ENCODE results near the gene CAMK4.

CAMK4 gene

GRCh38 chr5:111507276-111507675, 283.1 kb downstream of the CAMK4 start:
- no peak for DNase-seq

GRCh38 chr5:111509119-111509518, 284.9 kb downstream of the CAMK4 start:
- no peak for DNase-seq

- DNase-seq, result no peak
Observed at GRCh38 chr5:111511174-111511830, 287.1 kb downstream of the CAMK4 start.

- DNase-seq, result no peak
Observed at GRCh38 chr5:111511831-111512374, 287.7 kb downstream of the CAMK4 start.

DNA sequence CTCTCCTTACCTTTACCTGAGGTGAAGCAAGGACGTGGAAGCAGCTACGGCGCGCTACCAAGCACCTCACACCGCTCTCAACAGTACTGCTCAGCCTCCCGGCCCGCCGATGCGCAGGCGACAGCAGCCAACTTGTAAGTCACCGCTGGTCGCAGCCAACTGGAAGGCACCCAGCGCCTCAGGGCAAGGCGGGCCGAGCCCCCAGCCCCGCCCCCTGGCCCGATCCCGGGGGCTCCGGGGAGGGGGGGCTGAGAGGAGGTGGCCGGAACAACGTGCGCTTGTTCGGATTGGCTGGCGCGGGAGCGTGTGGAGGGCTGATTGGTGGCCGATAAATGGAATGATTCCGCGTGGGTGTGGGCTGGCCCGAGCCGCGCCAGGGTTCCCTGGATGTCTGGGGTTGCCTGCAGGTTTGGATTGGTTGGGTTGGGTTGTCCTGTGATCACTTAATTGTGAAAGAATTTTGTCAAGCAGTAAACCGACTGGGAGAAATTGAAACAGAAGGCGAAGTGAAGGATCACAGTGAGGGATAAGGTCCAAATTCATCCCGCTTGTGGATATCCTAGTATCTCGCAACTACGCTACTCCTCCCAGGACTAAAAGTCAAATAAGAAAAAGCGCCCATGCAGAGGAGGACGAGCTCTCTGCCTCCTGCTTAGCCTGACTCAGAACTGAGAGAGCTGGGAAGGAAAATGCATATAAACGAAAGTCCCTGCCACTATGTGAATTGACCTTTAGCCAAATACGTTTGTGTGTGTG, 288.4 kb downstream of the CAMK4 start, which contains the start of gene STARD4:
TSS of gene STARD4 (minus strand) at position 161 of the 756 bp plus-strand sequence. CDS start 5,102 bp downstream, outside the sequence.
- DNase-seq, result peak; percentile 97

DNA sequence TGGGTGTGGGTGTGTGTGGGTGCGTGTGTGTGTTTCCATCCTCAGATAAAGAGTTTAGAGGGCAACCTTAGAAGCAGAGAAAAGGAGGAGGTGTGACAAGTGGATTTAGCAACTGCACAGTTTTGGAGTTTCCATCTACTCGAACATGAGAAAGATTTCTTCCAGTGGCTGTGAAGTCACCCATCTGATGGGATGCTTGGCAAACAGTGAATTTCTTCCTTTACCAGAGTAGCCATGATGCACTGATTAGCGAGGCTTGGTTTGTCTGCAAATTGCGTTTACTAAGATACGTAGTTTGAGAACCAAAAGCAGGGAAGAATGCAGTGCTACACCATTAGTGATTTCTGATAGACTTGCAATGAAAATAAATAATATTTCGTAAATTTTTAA, 288.9 kb downstream of the CAMK4 start:
- DNase-seq, result no peak

DNA sequence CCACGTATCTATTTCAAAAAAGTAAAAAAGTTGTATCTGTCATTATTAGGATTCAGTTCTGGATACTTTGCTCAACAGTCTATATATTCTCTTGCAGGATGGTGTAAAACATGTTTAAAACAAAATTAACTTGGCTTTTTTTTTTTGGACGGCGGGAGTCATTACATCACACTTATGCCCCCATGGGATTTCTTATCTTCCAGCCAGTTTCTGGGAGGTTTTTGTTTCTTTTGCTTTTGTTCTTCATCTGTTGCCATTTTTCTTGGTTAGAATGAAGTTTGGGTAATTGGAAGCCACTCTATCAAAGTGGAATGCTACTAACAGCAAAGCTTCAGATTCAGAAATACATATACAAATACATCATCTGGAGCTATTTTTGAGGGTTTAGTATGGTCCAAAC, 289.9 kb downstream of the CAMK4 start:
- no peak for DNase-seq

DNA sequence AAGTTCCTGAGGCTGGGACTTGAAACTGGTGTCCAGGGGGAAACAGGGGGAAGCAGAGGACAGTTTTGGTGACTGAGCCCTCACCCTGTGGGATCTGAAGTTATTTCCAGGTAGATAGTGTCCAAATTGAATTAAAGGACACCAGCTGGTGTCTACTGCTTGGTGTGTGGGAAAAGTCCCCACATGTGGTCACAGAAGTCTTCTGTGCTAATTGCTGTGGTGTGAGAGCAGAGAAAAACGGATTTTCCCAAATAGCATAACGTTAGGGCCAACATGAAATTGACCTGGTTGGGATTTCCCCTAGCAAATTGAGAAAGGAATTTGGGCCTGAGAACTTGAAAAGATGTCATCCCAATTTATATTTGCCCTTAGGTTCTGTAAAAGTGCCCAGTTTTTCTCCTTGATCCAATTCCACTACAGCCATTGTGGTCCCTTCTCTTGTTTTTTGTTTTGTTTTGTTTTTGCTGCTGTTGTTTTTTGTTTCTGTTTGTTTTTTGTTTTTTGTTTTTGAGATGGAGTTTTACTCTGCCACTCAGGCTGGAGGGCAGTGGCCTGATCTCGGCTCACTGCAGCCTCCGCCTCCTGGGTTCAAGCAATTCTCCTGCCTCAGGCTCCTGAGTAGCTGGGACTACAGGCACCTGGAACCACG, 293.8 kb downstream of the CAMK4 start:
- DNase-seq, result no peak

DNA sequence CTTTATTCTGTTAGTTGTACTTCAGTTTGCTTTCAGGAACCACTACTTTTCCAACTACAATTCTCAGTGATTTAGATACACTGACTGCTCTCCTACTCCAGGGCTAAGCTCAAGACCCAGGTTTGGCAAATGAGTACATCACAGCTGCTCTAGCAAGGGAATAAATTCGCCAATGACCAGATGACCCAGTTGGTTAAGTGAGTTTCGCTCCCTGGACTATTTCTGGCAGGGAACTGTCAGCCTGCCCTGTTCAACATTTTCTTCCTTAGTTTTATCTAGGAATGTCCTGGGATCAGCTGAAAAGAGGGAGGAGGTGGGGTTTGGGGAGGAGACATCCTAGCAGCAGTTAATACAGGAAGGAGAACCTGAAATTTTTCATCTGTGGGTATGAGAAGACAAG, 294.6 kb downstream of the CAMK4 start:
- DNase-seq, result no peak

DNA sequence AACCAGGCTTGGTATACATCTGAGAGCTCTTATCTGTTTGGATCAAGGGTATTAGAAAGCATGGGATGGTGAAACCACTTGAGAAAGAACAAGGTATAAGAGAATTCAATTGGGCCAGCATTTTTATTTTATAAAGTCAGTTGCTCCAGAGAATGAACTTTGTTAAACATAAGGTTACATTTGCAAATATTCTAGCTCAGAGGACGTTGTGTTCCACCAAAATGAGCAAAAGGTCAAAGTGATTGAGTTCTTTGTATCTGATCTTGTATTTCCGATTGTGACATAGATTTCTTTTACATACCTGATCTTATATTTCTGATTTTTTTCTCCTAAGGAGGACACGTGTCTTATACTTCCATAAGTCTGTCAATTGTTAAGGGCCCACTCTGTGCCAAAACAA, 296.7 kb downstream of the CAMK4 start:
- DNase-seq, result no peak

DNA sequence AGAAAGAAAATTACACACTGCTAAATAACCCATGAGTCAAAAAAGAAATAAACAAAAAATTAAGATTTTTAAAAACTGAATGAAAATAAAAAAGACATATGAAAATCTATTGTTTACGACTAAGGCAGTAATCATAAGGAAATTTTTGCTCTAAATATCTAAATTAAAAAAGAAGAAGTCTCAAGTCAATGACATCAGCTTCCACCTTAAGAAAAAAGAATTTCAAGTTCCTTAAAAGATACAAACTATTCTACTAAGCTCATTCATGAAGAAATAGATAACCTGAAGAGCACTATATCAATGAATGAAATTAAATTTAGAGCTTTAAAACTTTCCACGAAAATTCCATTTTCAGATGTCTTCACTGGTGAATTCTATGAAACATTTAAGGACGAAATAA, 303.9 kb downstream of the CAMK4 start:
- DNase-seq, result no peak

GRCh38 chr5:111530298-111530740, 306.1 kb downstream of the CAMK4 start:
- peak; percentile 85 for DNase-seq

- DNase-seq, result no peak
Observed at GRCh38 chr5:111532886-111533582, 308.9 kb downstream of the CAMK4 start.

DNA sequence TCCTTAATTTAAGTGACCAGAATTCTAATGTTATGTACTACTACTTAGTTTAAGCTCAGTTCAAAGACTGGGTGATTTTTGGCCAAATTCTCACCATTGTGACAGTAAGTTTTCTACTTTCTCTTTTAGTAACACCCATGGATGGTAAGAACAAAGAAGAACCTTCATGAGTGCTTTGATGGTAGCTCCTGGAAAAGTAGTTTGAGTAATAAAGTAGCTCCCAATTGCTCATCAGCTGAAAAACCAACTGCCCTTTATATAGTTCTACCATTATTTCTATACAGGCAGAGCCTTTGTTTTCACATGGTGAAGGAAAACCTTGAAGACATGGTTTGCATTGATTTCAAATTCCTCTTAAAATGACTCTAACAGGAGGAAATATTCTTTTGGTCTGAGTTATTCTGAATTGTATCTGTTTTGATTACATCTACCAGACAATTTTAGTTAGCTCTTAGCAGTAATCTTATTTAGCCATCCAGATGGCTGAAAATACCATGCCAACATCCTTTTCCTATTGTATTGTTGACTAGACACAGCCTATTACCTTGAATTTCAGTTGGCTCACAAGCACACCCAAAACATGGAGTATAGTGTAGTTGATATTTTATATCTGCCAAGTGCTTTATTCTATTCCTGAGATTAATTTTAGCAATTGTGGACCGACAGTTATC, 311.8 kb downstream of the CAMK4 start:
- DNase-seq, result no peak

DNA sequence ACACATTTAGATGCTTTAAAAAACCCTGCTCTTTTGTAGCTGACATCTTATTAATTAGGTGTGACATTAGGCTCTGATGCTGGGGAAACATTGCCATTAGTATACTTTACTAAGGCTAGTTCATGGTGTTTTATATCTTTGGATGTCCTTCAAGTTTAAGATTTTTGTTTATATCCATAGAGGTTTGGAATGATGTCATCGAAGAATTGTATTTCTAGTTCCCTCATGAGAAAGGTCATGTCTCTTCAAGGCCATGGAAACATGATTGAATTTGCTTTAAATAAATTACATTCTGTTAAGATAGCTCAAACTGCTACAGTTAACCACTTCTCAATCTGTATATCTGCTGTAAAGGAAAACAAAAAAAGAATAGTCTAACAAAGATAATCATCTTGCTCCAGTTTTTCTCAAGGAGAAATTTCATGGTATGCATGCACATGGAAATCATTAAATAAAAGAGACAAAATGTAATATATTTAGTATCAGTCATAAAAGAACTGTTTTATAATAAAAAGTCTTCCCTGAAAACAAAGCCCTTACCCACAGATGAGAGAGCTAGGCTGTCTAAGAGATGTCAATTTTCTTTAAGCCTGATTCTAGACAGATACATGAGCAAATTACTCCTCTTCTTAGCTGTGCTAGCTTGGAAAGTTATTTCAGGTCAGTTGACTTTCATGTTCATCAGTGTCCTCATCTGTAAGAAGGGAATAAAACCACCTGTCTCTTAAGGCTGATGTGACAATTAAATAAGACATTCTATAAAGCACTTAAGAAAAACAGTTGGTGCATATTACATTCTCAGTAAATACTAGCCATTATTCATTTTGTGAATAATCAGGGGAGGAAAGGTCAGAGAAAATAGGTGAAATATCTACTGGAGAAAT, 313.2 kb downstream of the CAMK4 start:
- DNase-seq, result no peak

Measured in activated CD4-positive, alpha-beta T cell treated with anti-CD3 and anti-CD28 coated beads, Interleukin-2, amount 50 U/mL, for 16 hours (primary cell).